Gastrocnemius medialis (tissue), 4 donors: ENCODE measurements around the gene RSPH10B.
"Not testable (repeated sequence)": the region's sequence is repeated elsewhere in the genome, so short reads cannot be mapped to it uniquely, and the experiment has no call there.

Experiments
- POLR2A ChIP-seq, 2 donors: fragments of 450-650 bp; IDR thresholded peaks; one replicate each; pipeline ENCODE4 v1.6.1; 2017; ENCODE audit warnings: antibody characterized with exemption in 2 of 2, mild to moderate bottlenecking in 2 of 2, moderate library complexity in 2 of 2
- TF ChIP-seq, protein P1 (sequence below), 5 experiments: fragments of 450-650 bp in 3 of 5; fragments of 200-600 bp in 2 of 5; sonication (generic) in 2 of 5; IDR thresholded peaks in 4 of 5; conservative IDR thresholded peaks in 1 of 5; 1 replicate in 4 of 5; 2 replicates in 1 of 5; pipeline ENCODE4 v1.5.1; 2016 to 2019; ENCODE audit warnings: antibody characterized with exemption in 5 of 5, mild to moderate bottlenecking in 3 of 5, moderate library complexity in 3 of 5

- TF ChIP-seq, protein P1, sequence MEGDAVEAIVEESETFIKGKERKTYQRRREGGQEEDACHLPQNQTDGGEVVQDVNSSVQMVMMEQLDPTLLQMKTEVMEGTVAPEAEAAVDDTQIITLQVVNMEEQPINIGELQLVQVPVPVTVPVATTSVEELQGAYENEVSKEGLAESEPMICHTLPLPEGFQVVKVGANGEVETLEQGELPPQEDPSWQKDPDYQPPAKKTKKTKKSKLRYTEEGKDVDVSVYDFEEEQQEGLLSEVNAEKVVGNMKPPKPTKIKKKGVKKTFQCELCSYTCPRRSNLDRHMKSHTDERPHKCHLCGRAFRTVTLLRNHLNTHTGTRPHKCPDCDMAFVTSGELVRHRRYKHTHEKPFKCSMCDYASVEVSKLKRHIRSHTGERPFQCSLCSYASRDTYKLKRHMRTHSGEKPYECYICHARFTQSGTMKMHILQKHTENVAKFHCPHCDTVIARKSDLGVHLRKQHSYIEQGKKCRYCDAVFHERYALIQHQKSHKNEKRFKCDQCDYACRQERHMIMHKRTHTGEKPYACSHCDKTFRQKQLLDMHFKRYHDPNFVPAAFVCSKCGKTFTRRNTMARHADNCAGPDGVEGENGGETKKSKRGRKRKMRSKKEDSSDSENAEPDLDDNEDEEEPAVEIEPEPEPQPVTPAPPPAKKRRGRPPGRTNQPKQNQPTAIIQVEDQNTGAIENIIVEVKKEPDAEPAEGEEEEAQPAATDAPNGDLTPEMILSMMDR (IDR thresholded peaks at IDR 0.05 in 4 of 5, conservative IDR thresholded peaks at IDR 0.05 in 1 of 5) = not testable (repeated sequence)
- peak in 1 of 2 donors; percentile 9 for TF ChIP-seq POLR2A (IDR thresholded peaks at IDR 0.05)
Observed at GRCh38 chr7:5898480-5899224, 71.8 kb downstream of the RSPH10B start, which contains the start of gene CCZ1.
